Stimulated activated CD4-positive, alpha-beta T cell treated with anti-CD3 and anti-CD28 coated beads, Interleukin-1b, Interleukin-23, amount 100 ng/mL, for 1 hour (primary cell): ENCODE results near the gene GLRA3.
"Not testable (repeated sequence)": the region's sequence is repeated elsewhere in the genome, so short reads cannot be mapped to it uniquely, and the experiment has no call there.

Source experiments
- DNase-seq, 2 donors: peaks; one replicate each; pipeline ENCODE4 v3.0.0-alpha.2; 2020; ENCODE audit warnings: low read depth in 2 of 2

The GLRA3 gene

GRCh38 chr4:174663216-174663615, 165.8 kb downstream of the GLRA3 start:
- DNase-seq = no peak

GRCh38 chr4:174658246-174658645, 170.8 kb downstream of the GLRA3 start:
- no peak for DNase-seq

- DNase-seq = no peak
Measured at GRCh38 chr4:174657472-174657871, 171.6 kb downstream of the GLRA3 start.

- DNase-seq = no peak
Measured at GRCh38 chr4:174654634-174655033, 174.4 kb downstream of the GLRA3 start.

GRCh38 chr4:174650711-174651355, 178.2 kb downstream of the GLRA3 start:
- no peak for DNase-seq

GRCh38 chr4:174648812-174649211, 180.2 kb downstream of the GLRA3 start:
- no peak for DNase-seq

GRCh38 chr4:174646326-174646725, 182.7 kb downstream of the GLRA3 start:
- DNase-seq = no peak

- no peak for DNase-seq
Measured at GRCh38 chr4:174640146-174640545, 188.9 kb downstream of the GLRA3 start.

GRCh38 chr4:174635732-174636131, 193.3 kb downstream of the GLRA3 start:
- no peak for DNase-seq

- DNase-seq = no peak
Measured at GRCh38 chr4:174633399-174633798, 195.6 kb downstream of the GLRA3 start.

- DNase-seq = no peak
Measured at GRCh38 chr4:174631901-174632758, 196.9 kb downstream of the GLRA3 start.

- not testable (repeated sequence) for DNase-seq
Measured at GRCh38 chr4:174629907-174630450, 199.1 kb downstream of the GLRA3 start.

GRCh38 chr4:174629265-174629664, 199.8 kb downstream of the GLRA3 start:
- no peak for DNase-seq

- no peak for DNase-seq
Measured at GRCh38 chr4:174628191-174628590, 200.9 kb downstream of the GLRA3 start.

- no peak for DNase-seq
Measured at GRCh38 chr4:174627473-174627872, 201.6 kb downstream of the GLRA3 start.

GRCh38 chr4:174626342-174627008, 202.6 kb downstream of the GLRA3 start:
- DNase-seq = no peak

GRCh38 chr4:174616661-174617060, 212.4 kb downstream of the GLRA3 start:
- no peak for DNase-seq

- no peak for DNase-seq
Measured at GRCh38 chr4:174613979-174614378, 215.1 kb downstream of the GLRA3 start.

- DNase-seq = no peak
Measured at GRCh38 chr4:174611792-174612191, 217.3 kb downstream of the GLRA3 start.

- DNase-seq = no peak
Measured at GRCh38 chr4:174607792-174608191, 221.3 kb downstream of the GLRA3 start.

GRCh38 chr4:174604198-174604597, 224.8 kb downstream of the GLRA3 start:
- DNase-seq = no peak

GRCh38 chr4:174600391-174600790, 228.7 kb downstream of the GLRA3 start:
- no peak for DNase-seq
